Amniotic stem cell (primary cell): Measurements from ENCODE around the gene ZSWIM6.
"Not testable (repeated sequence)": the region's sequence is repeated elsewhere in the genome, so short reads cannot be mapped to it uniquely, and the experiment has no call there.

Source experiments
- DNase-seq: peaks from one replicate; lab custom pipeline; 2025; lab: John Stamatoyannopoulos, UW

The ZSWIM6 gene

GRCh38 chr5:61363401-61364114, 31.5 kb downstream of the ZSWIM6 start:
- no peak for DNase-seq

- DNase-seq: no peak
Measured at GRCh38 chr5:61366497-61367240, 34.6 kb downstream of the ZSWIM6 start.

DNA sequence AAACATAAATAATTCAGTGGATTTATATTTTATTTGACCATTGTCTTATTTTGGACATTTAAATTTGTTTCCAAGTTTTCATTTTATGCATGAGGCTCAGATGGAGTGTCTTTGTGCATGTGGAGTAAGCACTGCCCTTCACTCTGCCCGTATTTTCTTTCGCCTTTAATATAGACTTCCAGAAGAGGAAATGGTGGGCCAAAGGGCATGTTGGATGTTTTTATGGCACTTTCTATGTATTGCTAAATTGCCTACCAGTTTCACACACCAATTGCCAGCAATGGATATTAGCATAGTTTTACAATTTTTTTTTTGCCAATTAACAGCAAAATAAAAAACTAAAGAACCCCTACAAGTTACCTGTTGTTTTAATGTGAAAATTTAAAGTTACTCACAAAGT, 38.4 kb downstream of the ZSWIM6 start:
- no peak for DNase-seq

GRCh38 chr5:61371474-61371873, 39.4 kb downstream of the ZSWIM6 start:
- DNase-seq: no peak

DNA sequence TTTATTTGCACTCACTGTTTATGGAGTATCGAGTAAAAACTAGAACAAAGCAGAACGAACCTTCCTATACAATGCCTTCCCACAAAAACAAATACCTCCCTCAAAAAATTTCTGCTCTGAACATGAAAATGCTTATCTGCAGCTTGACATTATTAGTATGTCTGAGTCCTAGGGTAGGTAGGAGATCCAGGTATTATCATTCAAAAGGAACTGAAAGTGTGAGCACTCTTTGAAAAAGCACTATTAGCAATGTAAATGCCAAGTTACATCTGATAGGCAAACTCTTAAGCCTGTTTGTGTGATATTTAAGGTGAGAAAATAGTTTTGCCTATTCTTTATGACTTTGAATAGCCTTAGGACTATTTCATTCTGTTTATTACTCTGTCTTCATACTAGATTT, 47.6 kb downstream of the ZSWIM6 start:
- DNase-seq: no peak

GRCh38 chr5:61381968-61382367, 49.9 kb downstream of the ZSWIM6 start:
- DNase-seq: no peak

GRCh38 chr5:61385627-61386026, 53.6 kb downstream of the ZSWIM6 start:
- DNase-seq: no peak

- DNase-seq: no peak
Measured at GRCh38 chr5:61386045-61386800, 54.2 kb downstream of the ZSWIM6 start.

DNA sequence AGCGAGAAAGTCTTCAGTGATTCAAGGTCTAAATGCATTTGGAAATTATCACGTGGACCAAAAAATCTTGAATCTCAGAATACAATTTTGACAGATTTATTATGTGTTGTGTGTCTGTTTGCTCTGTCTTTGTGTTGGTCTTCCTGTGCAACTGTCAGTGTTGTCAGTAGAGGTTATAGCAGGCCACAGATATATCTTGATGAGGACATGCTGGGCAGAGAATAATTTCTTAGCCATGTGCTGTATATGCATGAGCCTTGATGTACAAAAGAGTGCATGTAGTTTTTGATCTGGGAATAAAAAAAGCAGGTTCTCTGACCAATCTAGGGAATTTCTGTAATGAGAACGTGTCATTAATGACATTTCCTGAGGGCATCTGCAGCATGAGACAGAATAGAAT, 57.6 kb downstream of the ZSWIM6 start:
- DNase-seq: no peak

- no peak for DNase-seq
Measured at GRCh38 chr5:61394078-61394704, 62.1 kb downstream of the ZSWIM6 start.

DNA sequence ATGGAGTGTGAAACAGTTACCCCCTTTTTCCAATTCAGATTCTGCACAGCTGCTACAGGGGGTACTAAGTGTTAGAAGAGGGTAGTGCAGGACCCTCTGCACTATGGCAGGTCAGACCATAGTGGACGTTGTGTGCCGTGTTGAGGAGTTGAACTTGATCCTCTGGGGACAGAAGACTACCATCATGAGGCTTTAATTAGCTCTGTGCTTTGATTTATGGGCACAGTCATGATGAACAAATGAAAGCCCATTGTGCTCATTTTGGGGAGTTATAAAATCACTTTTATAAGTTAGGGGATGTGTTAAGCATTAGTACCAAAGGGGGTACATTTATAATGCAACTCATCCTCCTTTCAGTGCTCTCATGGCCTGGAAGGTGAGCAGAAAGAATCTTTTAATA, 62.7 kb downstream of the ZSWIM6 start:
- DNase-seq: no peak

DNA sequence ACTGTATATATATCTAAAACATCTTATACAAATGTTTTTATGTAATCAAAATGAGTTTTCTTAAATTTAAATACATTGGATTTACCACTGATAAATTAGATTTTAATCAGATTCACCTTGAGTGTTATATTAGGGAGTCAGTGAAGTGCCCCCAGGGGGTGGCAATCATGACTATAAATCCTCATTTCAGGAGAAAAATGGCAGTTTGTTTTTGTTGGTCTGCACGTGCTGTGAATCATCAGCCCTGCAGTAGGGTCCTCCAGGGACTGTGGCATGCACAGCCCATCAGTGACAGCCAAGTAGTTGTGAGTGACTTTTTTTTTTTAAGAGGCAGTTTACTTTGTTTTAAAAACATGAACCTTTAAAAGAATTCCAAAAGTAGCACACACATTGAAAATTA, 65.2 kb downstream of the ZSWIM6 start:
- DNase-seq: no peak

DNA sequence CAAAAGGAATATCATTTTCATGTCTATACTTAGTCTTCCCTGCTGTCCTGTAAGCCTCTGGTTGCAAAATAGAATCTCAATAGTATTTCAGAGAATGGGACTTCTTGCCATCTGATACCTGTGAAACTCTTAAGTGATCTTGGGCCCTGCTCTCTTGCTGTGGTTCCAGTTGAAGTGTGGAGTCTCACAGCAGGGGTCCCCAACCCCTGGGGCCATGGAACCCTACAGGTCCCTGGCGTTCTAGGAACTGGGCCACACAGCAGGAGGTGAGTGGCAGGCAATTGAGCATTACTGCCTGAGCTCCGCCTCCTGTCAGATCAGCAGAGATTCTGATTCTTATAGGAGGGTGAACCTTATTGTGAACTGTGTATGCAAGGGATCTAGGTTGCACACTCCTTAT, 65.9 kb downstream of the ZSWIM6 start:
- DNase-seq: no peak

DNA sequence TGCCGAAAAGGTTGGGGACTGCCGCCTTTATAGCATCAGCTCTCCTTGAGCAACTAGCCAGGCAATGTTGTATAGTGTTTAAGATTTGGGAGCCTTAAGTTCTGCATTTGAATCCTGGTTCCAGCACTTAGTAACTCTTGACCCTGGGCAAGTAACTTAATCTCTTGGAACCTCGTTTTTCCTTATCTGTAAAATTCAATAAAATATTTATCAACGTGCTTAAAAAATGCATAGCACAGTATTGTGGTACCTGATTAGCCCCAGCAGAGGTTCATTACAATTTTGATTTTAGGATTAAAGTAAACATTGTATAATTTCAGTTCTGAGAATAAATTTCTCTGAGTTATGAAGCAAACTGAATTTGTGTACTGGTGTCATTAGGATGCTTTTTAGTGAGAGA, 66.4 kb downstream of the ZSWIM6 start:
- no peak for DNase-seq

- no peak for DNase-seq
Measured at GRCh38 chr5:61399679-61400078, 67.6 kb downstream of the ZSWIM6 start.

DNA sequence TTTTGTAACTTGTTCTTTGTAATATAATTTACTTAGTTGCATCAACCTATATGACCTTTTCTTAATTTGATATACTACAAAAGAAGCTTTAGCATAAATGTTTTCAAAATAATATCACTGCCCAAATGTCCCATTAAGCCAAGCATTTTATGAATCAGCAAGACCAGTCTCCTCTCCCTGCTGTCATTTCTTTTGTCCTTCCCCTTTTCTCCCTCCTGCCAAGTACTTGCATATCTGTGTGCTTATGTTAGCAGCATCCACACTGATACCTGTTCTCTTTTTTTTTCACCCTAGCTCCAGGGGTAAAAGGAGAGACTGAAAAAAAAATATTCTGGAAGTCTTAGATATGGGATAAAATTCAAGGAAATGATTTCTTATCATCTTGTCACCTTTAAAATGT, 69.7 kb downstream of the ZSWIM6 start:
- DNase-seq: no peak

DNA sequence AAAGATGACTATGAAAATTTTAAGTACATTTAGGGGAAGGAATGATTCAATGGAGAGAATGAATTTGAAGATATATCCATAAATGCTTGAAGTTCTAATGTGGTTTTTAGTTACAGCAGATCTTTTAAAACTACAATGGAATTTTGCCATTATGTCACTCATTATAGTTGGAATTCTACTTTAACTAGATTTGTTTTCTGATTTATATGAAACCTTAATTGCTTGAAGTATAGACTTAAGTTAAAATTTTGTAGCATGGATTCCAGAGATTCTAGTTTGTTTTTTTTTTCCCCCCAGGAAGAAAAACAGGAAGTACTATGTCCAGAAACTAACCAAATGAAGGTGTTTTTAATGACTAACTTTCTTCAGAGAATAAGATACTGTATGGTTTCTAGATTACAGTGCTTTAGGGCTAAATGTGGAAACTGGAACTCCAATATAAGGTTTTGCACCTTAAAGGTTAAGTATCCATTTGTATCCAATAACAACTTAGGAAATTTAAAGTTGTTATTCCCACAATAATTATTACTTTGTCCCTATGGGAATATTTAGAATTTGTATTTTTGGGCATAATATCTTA, 70.3 kb downstream of the ZSWIM6 start:
- DNase-seq: no peak

DNA sequence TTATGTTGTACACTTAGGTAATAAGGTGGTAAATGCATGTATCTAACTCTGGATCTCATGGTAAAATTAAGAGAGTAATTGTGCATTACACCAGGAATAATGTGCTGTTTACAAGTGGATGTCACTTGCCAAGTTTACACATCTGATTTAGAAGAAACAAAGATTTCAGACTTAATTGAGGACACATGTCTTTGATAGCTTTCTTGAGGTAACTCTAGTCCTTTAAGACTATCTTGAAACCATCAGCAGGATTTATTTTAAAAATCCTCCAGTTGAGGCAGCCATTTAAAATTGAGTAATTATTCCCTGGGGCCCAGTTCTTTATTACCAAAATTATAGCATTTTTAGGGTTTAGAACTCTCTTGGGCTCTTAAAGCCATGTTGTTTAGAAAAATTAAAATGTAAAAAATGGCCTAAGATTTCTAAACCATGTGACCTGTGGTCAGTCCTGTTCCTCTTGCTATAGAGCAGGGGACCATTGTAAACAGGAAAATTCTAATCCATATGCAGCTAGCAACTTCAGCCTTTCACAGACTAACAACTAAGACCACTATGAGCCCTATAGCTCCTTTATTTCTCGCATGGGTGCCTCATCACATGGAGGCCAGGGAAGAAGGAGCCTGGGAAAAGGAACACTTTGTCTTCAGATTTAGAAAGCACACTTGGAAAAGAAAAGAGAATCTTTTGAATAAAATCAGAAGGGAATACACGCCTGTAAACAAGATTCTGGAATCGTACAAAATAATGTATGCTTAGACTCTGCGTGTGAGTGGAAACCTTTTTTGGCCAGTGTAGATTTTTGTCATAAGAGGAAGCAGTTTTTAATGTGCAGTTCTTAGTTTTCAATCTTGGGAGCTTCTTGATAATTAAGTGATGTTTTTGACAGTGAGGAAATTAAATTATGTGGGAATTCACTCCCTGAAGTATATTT, 71.2 kb downstream of the ZSWIM6 start:
- no peak for DNase-seq

GRCh38 chr5:61405511-61406295, 73.6 kb downstream of the ZSWIM6 start:
- no peak for DNase-seq

DNA sequence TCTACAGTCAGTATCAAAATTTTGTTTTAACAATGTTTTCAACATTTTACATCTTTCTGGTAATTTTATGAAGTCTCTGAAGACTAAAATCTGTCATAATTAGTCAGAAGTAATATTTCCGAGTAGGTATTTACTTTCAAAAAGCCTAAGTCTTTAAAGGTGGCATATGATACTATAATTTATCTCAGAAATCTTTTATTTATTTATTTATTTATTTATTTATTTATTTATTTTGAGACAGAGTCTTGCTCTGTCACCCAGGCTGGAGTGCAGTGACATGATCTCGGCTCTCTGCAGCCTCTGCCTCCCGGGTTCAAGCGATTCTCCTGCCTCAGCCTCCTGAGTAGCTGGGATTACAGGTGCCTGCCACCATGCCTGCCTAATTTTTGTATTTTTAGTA, 74.4 kb downstream of the ZSWIM6 start:
- not testable (repeated sequence) for DNase-seq
